Activated CD8-positive, alpha-beta T cell treated with anti-CD3 and anti-CD28 coated beads for 36 hours (primary cell): ENCODE results near the gene KANTR. TPM values are rescaled to one million over a fixed set of nuclear protein-coding genes. Genes with fewer than 3 reads are reported as not detected.

Experiments
- ATAC-seq: fragments of 200-7000 bp; cut with Tn5 transposase; one replicate; pipeline ENCODE4 v1.10.0; 2021; ENCODE audit warnings: mild to moderate bottlenecking, moderate library complexity
- CTCF ChIA-PET: fragments of 350-600 bp; sonication (Branson Sonifier 250); formaldehyde crosslinking; loops from one replicate; lab custom pipeline; 2021; ENCODE audit warnings: antibody characterized with exemption; lab: Charles Lee
- POLR2A ChIA-PET: fragments of 350-600 bp; sonication (Branson Sonifier 250); formaldehyde crosslinking; loops from one replicate; lab custom pipeline; 2021; ENCODE audit warnings: antibody characterized with exemption; lab: Charles Lee
- DNase-seq: peaks from one replicate; pipeline ENCODE4 v3.0.0-alpha.2; 2020
- H3K27ac Mint-ChIP-seq: one replicate; pipeline ENCODE4 v1.8.0; 2021; ENCODE audit warnings: mild to moderate bottlenecking, mixed read lengths
- H3K27me3 Mint-ChIP-seq: one replicate; pipeline ENCODE4 v1.8.0; 2021; ENCODE audit warnings: mixed read lengths
- H3K36me3 Mint-ChIP-seq: one replicate; pipeline ENCODE4 v1.8.0; 2021; ENCODE audit warnings: low read depth, mixed read lengths
- H3K4me1 Mint-ChIP-seq: one replicate; pipeline ENCODE4 v1.8.0; 2021; ENCODE audit warnings: low read depth, mixed read lengths
- H3K4me3 Mint-ChIP-seq: one replicate; pipeline ENCODE4 v1.8.0; 2021; ENCODE audit warnings: mild to moderate bottlenecking, moderate library complexity, mixed read lengths
- H3K9me3 Mint-ChIP-seq: one replicate; pipeline ENCODE4 v1.8.0; 2021; ENCODE audit warnings: mixed read lengths
- intact Hi-C: fragments of 100-400 bp; cut with micrococcal nuclease; formaldehyde crosslinking; loops from one replicate; pipeline ENCODE4 v1.10.0; 2022
- total RNA-seq, 2 experiments: library from RNA; stranded (reverse); gene quantifications; one replicate each; pipeline ENCODE4 v1.2.3, GENCODE V29; 2021
- TF ChIP-seq, protein P1 (sequence below): fragments of 200-600 bp; IDR thresholded peaks from one replicate; pipeline ENCODE4 v1.8.0; 2022; ENCODE audit warnings: antibody characterized with exemption, mild to moderate bottlenecking

KANTR gene
- total RNA-seq, 2 experiments from 2014 or later, result 11.1 to 11.7 TPM

DNA sequence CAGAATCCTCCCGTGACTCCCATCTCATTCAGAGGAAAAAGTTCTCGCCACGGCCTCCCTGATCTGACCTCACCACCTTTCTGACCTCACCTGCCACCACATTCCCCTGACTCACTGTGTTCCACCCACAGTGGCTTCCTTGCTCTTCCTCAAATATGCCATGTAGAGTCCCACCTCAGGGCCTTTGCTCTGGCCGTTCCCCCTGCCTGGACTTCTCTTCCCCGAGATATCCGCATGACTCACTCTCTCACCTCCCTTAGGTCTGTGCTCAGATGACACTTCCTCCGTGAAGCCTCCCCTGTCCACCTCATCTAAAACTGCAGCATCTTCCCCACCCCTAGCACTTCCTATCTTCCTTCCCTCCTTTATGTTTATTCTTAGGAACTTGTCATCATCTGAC lies 18.9 kb upstream of the KANTR start:
- Mint-ChIP-seq H3K4me3 (no peak overlapping the region), H3K27ac (no peak overlapping the region), H3K27me3 (no peaks in the 10 kb centered on the region), H3K4me1 (peaks cover 12% of the 10 kb centered on the region), H3K9me3 (no peaks in the 10 kb centered on the region), H3K36me3 (no peaks in the 10 kb centered on the region)
- ChIA-PET POLR2A (no interaction called here), CTCF (no interaction called here)
- ATAC-seq, result peak; percentile 7
- DNase-seq, result peak; percentile 33
- intact Hi-C loops, result no loop called here
- TF ChIP-seq, protein P1, sequence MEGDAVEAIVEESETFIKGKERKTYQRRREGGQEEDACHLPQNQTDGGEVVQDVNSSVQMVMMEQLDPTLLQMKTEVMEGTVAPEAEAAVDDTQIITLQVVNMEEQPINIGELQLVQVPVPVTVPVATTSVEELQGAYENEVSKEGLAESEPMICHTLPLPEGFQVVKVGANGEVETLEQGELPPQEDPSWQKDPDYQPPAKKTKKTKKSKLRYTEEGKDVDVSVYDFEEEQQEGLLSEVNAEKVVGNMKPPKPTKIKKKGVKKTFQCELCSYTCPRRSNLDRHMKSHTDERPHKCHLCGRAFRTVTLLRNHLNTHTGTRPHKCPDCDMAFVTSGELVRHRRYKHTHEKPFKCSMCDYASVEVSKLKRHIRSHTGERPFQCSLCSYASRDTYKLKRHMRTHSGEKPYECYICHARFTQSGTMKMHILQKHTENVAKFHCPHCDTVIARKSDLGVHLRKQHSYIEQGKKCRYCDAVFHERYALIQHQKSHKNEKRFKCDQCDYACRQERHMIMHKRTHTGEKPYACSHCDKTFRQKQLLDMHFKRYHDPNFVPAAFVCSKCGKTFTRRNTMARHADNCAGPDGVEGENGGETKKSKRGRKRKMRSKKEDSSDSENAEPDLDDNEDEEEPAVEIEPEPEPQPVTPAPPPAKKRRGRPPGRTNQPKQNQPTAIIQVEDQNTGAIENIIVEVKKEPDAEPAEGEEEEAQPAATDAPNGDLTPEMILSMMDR, result no peak

DNA sequence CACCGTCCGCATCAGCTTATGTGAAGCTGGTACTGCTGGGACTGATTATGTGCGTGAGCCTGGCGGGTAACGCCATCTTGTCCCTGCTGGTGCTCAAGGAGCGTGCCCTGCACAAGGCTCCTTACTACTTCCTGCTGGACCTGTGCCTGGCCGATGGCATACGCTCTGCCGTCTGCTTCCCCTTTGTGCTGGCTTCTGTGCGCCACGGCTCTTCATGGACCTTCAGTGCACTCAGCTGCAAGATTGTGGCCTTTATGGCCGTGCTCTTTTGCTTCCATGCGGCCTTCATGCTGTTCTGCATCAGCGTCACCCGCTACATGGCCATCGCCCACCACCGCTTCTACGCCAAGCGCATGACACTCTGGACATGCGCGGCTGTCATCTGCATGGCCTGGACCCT lies 17.3 kb upstream of the KANTR start:
- H3K9me3 Mint-ChIP-seq, result no peaks in the 10 kb centered on the region
- TF ChIP-seq, protein P1, result no peak
- H3K4me3 Mint-ChIP-seq, result no peak overlapping the region
- DNase-seq, result no peak
- ATAC-seq, result no peak
- POLR2A ChIA-PET, result no interaction called here
- intact Hi-C loops, result no loop called here
- CTCF ChIA-PET, result no interaction called here
- no peaks in the 10 kb centered on the region for H3K27me3 Mint-ChIP-seq
- peaks cover 19% of the 10 kb centered on the region for H3K4me1 Mint-ChIP-seq
- H3K36me3 Mint-ChIP-seq, result no peaks in the 10 kb centered on the region
- H3K27ac Mint-ChIP-seq, result no peak overlapping the region

DNA sequence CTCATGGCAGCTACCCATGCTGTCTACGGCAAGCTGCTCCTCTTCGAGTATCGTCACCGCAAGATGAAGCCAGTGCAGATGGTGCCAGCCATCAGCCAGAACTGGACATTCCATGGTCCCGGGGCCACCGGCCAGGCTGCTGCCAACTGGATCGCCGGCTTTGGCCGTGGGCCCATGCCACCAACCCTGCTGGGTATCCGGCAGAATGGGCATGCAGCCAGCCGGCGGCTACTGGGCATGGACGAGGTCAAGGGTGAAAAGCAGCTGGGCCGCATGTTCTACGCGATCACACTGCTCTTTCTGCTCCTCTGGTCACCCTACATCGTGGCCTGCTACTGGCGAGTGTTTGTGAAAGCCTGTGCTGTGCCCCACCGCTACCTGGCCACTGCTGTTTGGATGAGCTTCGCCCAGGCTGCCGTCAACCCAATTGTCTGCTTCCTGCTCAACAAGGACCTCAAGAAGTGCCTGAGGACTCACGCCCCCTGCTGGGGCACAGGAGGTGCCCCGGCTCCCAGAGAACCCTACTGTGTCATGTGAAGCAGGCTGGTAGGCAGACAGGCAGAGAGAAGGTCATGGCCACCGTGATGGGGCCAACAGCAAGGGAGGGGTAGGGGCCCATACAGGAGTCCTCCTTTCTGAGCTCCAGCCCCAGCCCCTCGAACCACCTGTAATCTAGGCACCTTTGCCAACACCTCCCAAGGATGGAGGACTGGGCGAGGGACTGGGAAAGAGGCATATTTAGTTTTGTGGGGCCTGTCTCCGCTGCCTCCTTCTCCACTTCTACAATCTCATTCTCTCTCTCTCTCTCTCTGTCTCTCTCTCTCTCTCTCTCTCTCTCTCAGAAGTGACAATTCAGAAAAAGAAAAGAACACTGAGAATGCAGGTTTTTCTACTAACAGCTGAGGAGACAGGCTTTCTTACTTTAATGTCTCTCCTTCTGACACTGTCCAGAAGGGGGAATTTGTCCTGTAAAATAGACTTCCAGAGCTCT lies 16.4 kb upstream of the KANTR start:
- H3K27ac Mint-ChIP-seq, result no peak overlapping the region

DNA sequence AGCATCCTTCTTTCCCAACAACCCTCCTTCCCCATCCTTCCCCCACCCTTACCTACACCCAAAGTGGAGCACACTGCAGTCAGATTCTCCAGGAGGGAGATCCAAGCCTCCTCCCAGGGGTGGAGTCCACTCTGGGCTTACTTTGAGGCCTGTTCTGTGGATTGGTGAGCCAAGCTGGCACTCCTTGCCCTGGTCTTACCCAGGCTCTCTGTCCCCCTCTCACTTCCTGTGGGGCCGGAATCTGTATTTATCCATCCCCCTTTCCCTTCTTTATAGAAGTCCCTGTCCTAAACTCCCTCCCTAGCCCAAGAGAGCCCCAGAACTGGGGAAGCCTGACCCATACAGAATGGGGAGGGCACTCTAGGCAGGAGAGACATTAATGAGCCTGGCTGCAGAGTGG lies 15.0 kb upstream of the KANTR start:
- Mint-ChIP-seq H3K9me3 (no peaks in the 10 kb centered on the region), H3K27me3 (no peaks in the 10 kb centered on the region), H3K27ac (no peak overlapping the region), H3K4me3 (no peak overlapping the region), H3K4me1 (peaks cover 18% of the 10 kb centered on the region), H3K36me3 (peaks cover 13% of the 10 kb centered on the region)
- no peak for ATAC-seq
- ChIA-PET POLR2A (no interaction called here), CTCF (no interaction called here)
- TF ChIP-seq, protein P1, result no peak
- intact Hi-C loops, result no loop called here
- no peak for DNase-seq

More for the DNA sequence above, 16.4 kb upstream of the KANTR start:
- POLR2A ChIA-PET, result no interaction called here
- ATAC-seq (no peak), DNase-seq (peak; percentile 28)
- Mint-ChIP-seq H3K4me3 (no peak overlapping the region), H3K4me1 (peaks cover 16% of the 10 kb centered on the region), H3K9me3 (no peaks in the 10 kb centered on the region), H3K36me3 (no peaks in the 10 kb centered on the region), H3K27me3 (no peaks in the 10 kb centered on the region)
- TF ChIP-seq, protein P1, result no peak
- CTCF ChIA-PET, result no interaction called here
- intact Hi-C loops, result no loop called here
